ENCODE results near the gene ST8SIA3.

Gene ST8SIA3, protein sequence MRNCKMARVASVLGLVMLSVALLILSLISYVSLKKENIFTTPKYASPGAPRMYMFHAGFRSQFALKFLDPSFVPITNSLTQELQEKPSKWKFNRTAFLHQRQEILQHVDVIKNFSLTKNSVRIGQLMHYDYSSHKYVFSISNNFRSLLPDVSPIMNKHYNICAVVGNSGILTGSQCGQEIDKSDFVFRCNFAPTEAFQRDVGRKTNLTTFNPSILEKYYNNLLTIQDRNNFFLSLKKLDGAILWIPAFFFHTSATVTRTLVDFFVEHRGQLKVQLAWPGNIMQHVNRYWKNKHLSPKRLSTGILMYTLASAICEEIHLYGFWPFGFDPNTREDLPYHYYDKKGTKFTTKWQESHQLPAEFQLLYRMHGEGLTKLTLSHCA

DNA sequence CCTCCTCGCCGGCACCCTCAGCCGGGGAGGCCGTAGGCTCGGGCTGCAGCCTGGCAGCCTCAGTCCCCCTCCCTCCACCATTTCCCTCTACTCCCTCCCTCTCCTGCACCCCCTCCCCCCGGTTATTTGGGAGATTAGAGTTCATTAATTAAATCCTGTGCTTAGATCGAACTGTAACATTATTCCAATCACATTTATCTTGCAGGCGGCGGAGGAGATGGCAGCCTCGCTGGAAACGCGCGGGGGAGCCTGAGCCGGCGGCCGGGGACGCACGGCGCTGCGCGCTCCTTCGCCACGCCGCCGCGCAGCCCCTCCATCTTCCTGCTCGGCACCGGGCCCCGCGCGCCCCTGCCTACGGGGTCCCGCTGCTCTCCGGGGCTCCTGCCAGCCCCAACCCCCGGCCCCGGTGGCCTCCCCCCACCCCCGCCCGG lies at the start of gene ST8SIA3:
Gene ST8SIA3 (plus strand): TSS at position 287 of the 431 bp plus-strand sequence. CDS start 290 bp downstream, outside the sequence.
- FAIRE-seq = no peak

DNA sequence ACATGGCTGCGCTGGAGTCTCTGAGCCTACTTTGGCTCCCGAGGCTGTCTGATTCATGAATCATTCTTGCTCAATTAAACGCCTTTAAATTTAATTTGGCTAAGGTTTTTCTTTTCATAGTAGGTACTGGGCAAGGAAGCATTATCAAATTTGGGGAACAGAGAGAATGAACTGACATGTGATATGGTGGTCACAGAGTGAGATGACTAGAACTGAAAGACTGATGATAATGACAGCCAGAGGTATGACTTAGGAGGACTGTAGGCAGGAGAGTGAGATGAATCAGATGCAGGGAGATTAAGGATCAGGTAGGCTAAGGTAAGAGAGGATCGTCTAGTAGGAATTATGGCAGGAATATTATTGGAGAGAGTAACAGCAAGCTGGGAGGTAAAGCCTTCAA lies 40.9 kb upstream of the ST8SIA3 start:
- FAIRE-seq = no peak

DNA sequence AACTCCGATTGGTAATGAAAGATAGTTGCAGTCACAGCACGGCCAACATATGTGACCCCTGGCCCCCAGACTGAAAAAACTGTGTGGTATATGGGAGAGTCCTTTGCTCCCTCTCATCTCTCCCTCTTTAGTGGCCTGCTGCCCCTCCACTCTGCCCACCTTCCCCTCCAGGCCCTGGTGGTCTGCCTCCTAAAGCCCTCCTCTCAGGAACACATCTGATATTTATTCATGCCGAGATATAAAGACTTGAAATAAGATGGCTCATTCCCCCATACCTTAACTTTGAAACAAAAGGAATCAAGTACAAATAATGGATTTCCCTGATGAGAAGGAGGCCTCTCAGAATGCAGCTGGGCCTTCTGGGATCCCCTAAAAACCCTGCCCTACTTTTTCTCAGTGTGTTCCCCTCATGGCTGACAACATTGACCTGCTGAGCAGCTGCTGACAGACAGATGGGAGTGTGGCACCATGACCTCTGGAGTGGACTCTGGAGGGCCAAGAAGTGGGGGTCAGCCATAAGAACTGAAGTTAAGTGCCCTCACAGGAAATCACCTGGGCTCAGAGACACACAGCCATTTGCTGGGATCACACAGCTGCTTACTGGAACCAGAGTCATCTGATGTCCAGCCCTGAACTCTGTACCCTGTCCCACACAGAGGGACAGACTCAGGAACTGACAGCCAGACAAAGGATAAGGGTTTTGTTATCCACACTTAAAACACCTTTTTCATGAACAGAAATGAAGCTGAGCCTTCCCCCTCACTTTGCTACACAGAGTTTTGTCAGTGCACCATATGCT lies 39.8 kb upstream of the ST8SIA3 start:
- no peak for FAIRE-seq

DNA sequence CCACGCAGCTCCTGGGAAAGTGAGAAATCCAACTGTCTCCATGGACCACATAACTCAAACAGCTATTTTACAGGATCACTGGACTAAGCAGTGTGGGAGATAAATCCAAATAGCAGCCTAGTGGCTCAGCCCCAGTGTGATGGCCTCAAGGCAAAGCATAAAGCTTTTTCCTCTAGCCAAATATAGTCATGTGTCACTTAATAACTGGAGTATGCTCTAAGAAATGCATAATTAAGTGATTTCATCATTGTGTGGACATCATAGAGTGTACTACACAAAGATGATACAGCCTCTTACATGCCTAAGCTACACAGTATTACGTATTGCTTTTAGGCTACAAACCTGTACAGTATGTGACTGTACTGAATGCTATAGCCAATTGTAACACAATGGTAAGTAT lies 31.8 kb upstream of the ST8SIA3 start:
- no peak for FAIRE-seq

DNA sequence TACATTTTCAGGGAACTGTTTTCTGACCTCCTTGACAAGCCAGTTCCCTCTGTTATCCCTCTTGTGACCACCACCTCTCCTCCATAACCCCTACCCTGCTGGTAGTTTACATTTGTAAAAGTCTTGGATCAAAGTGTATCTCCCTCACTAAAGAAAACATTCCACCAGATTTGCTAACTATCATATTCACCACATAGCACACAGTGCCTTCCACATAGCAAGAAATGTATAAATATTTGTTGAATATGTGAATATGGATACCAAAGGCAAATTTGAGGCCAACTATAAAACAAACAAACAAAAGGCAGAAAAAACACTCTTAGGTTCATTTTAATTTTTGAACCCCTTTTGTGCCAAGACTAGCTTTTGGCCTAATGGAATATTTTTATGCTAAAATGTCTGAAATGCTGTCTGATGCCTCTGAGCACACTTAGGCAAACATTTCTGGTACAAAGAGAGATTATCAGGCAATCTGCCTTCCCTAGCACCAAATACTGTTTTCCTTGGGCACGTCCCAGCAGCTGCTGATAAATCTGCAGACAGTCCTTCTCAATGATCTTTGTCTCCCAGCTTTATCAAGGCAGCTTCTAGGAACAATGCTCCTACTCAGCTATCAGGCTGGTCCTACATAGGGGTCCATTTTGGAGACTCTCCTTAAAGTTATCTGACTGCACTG lies 26.7 kb upstream of the ST8SIA3 start:
- FAIRE-seq = no peak

DNA sequence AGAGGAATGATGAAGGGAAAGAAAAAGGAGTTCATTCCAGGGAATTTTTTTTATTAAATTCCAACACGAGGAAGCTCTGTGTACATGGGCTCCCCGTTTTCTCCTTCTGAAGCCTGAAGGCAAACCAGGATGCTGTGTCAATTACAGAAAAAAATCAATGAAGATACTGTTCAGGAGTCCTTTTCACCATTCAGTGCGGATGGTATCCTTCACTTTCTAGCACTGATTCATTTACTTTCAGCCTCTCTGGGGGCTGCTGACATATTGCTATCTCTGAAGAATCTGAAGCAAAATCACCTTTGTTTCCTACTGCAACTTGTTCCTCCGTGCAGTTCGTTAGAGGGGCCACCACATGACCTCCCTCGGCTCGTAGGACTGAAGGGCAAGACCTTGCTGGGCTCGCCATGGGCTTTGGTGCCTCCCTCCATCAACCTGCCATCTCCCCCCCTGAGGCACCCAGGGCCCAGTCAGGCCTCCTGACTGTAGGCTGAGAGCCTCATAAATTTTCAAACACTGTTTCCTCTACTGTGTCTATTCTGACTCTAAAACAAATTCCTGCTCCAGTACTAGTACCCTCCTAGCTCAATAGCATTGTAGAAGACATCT lies 25.5 kb upstream of the ST8SIA3 start:
- no peak for FAIRE-seq

DNA sequence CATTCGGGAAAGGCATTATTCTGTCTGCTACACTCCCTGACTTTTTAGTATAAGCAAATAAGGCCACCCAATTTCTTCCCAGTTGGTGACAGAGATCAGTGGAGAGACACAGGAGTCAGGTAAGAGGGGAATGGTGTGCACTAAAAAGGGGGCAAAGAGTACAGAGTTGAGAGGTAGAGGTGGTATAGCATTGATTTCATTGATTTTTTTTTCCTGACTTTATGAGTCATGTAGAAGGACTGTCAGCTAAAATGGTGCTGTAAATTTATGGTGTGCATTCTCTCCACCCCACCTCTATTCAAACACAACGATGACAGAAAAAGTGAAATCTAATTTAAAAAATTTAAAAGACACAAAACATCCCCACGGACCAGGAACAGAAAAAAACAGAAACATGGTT lies 23.7 kb upstream of the ST8SIA3 start:
- FAIRE-seq = no peak

DNA sequence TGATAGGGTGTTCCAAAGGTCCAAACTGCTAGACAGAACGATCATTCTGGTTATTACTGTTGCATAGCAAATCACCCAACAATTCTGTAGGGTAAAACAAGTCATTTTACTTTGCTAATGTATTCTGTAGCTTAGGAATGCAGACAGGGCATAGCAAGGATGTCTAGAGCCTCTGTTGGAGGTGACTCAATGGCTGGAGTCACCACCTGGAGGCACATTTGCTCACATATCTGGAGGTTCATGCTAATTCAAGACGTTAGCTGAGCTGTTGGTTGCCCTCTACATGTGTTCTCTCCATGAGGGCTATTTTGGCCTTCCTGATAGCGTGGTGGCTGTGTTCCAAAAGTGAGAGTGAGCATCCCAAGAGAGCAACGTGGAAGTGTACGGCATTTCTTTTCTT lies 22.5 kb upstream of the ST8SIA3 start:
- FAIRE-seq = no peak

DNA sequence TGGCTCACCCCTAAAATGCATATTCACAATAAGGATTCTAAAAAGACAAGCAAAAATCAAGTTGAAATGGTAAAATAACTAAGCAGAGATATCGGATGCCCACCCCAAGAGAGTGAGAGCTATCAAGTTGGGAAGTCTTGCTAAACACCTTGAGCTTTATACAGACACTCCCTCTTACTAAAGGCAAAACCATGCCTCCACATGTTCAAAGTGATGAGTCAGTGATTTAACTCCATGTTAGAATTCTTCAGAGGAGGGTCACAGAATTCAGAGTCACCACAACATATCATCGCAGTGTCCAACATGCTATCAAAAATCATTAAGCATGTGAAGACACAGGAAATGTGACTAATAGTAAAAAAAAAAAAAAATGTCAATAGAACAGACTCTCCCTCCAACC lies 20.6 kb upstream of the ST8SIA3 start:
- FAIRE-seq = no peak

DNA sequence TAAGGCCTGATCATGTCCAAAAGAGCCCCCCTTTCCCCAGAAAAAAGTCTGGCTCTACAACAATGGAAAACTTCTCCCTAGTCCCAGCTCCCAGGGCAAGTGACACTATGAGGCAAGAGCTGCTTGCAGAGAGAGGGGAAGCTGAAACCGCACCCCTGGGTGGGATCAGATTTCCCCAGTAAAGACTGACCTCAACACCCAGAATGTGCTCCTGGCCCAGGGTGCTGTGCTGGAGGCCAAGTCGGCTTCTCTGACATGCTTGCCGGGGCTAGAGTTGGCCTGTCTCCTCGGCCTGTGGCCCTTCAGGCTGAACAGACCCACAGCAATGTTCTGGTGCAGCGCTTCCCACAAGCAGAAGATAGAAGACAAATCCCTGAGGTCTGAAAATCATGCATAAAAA lies 18.4 kb upstream of the ST8SIA3 start:
- no peak for FAIRE-seq

DNA sequence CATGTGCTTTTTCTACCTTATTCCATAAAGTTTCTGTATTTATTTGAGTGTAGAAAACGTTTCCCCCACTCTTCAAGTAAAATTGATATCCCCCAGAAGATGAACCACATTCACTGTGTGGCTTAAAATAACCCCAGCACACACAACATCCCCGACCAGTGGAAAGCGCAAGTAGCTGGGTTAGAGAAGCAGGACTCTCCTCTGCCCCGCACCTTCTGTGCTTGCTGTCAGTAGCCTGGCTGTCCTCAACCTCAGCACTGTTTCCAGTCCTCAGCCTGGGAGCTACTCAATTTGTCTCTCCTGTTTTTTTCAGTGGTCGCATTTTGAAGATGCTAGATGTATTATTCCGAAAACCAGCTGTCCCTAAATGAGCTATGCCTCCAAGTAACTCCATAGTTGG lies 18.0 kb upstream of the ST8SIA3 start:
- no peak for FAIRE-seq

DNA sequence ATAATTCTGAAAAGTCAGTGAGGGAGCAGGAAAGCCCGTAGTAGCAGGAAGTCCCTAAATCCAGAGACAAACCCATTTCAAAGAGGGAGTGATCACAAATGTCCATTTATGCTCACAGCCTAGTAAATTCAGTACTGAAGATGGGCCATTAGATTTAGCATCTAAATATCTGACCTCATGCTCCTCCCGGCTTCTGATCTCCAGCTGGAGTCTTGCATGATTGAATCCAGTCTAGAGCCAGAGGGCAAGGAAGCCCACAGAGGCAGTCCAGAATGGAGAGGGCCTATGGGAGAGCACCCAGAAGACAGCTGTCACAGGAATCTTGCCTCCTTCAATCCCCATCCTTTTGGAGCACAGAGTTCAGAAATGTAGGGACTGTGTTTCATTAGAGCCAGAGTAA lies 16.0 kb upstream of the ST8SIA3 start:
- FAIRE-seq = no peak

DNA sequence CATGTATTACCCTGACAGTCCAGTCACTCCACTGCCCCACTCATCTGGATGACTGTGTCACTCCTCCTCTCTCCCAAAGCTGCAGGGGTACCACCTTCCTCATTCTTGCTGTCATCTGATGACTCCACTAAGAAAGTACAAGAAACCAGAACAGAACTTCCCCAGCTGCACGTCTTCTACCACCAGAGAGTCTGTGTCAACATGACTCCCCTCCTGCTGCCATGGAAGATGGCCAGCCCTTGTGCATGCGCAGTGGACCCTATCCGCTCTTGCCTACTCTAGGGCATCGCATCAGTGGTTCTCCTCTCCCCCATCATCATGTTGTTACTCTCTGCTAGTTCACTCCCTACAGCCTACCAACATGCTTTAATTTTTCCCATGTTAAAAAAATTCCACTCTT lies 14.5 kb upstream of the ST8SIA3 start:
- no peak for FAIRE-seq

DNA sequence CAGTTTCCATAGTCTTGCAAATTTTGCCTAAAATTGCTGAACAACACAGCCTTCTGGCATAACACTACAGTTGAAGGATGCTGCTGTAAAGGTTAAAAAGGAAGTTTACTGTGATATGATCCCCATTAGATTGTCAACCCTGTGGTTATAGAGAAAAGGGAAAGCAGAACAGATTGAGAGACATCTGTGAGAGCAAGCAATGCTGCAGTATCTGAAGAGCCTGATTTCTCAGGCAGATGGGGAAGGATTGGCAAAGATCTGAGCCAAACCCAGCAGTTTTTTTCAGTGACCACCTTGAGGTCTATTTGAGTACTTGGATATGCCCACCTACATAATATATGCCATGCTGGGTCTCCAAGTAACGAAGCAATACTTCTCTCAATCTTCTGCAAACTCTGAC lies 8.5 kb upstream of the ST8SIA3 start:
- FAIRE-seq = no peak

DNA sequence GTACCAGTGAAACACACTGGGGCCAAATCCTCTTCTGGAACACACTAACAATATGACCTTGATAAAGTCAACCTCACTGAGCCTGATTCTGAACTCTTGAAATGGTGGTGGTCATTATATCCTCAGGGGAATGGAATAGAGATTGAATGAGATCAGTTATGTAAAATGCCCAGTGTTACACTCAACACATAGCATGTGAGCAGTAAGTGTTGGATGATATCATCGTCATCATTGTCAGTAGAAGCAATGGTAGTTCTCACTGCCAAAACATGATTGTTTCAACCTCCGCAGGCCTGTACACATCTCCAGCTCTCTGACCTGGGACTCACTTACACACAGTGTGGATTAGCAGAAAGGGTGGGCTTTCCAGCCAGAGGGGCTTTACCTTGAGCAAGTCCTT lies 5.5 kb upstream of the ST8SIA3 start:
- FAIRE-seq = no peak

DNA sequence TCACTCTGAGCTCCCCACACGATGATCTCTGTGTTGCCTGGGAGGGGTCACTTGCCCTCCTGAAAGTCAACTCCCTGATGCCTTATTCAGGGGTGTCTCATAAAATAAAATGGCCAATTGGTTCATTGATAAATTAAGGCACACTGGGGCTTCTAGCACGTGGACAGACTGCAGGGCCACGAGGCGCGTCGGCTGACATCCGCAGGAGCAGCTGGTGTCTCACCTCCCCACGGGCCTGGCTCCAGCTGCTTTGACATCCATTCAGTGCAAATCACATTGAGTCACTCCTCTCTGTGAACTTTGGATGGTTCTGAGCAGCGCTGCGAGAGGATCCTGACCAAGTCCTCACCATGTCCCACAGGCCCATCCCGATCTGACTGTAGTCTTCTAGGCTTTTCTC lies 4.6 kb upstream of the ST8SIA3 start:
- FAIRE-seq = no peak

DNA sequence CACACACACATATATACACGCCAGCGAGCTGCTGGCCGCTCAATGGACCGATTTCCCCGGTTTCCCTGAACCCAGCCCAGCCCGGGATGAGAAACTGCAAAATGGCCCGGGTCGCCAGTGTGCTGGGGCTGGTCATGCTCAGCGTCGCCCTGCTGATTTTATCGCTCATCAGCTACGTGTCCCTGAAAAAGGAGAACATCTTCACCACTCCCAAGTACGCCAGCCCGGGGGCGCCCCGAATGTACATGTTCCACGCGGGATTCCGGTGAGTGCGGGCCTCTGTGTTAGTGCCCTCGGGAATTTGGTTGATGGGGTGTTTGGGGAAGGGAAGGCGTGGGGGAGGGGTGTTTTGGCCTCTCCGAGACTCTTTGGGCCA lies 392 bp downstream of the ST8SIA3 start:
- no peak for FAIRE-seq

DNA sequence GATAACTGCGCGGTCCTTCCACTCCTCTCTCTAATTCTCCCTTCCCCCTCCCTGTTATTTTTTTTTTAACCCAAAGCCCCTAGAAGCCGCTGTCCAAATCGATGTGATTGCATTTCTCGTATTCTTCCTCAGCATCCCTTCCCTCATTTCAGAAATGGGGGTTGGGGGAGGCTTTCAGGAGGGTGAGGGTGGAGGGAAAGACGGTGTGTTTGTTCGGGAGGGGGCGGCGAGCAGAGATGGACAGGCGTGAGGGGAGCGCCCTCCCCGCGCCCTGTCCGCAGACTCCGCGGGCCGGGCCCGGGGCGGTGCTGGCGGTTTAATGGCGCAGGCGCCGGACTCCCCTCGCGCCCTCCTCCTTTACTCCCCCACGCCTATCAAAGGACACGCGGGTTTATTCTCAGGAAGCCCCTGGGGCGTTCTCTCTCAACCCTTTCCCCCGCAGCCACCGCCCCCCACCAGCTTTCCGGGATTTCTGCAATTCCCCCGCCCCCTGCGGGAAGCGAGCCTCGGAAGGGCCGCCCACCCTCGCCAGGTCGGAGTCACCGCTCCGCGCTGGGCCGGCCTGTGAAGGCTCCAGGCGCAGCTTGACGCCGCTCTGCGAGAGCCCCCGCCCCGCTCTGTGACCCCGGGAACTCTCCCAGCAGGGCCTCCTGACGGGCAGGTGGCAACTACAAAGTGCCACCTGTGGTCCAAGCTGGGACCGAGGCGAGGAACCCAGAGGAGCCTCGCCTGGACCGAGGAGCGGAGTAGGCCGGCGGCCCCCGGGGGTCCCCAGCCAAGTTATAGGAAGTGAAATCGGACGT lies 981 bp downstream of the ST8SIA3 start:
- FAIRE-seq = no peak

DNA sequence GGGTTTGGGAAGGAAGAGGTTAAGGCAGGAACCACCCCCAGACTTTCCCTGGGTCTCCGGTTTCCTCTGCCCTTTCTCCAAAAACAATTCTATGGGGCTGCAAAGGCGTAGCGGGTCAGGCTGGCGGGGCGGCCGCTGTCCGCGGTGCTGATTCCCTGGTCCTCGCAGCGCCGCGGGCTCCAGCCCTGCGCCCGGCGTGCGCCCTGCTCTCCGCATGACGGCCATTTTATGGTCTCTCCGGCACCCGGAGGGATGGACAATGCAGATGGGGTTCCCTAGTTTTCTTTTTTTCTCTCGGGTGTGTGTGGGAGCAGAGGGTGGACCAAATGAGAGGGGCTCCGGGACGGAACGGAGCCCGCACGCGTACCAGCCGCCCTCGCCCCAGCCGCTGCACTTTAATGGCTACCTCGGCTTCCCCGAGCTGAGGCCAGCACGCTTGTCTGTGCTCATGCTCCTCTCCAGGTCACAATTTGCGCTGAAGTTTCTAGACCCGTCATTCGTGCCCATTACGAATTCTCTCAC lies 1.6 kb downstream of the ST8SIA3 start:
- no peak for FAIRE-seq

DNA sequence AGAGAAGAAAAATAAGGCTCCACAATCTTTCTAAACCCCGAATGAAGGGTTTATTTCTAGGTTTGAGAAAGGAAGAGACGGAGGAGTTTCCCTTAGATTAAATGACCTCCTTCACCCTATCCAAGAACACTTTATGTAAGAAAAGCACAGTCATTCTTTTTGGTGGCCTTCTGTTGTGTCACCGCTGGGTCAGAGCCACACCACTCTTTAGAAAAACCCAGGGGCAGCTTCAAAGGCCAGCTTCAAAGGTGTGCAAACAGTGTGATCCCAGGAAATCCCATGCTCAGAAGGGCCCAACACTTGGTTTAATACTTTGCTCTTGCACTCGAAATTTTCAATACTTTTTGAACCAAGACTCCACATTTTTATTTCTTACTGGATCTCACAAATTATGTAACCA lies 7.1 kb downstream of the ST8SIA3 start:
- FAIRE-seq = no peak

DNA sequence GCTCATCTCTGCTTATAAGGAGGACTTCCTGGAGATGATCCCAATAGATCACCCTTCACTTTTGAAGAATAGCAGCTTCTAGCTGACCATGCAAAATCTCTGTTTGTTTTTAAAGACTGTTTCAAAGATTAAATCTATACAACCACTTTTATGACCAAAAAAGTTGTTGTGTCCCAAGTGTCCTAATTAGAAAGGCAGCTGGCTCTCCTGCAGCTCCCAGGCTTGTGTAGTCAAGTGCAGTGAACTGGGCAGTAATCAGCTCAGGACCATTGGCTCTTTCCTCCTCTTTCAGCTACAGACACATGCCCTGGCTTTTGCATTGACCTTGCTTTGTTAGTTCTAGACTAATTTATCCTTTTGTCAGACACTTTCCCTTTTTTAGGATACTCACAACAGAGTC lies 10.4 kb downstream of the ST8SIA3 start:
- no peak for FAIRE-seq

DNA sequence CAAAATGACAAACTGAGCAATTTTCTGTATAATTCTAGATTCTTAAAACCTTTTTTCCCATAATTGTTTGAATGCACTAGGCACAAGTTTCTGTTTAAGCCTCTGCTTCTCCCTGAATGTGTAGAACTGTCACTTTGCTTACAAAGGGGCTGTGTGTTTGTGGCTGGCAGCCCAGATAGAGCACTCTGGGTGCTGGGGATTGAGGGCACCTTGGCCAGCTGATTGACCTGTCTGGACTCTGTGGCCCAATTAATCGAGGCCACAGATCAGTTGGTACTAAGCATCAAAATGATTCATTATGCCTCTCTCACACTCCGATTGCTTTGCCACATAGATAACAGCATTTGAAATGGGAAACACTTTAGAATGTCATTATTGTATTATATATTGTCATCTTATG lies 12.1 kb downstream of the ST8SIA3 start:
- no peak for FAIRE-seq

Data from islet of Langerhans (tissue), 1 donor.